PC-9 (cell line): ENCODE data around the gene COL5A1. TPM values are rescaled to one million over a fixed set of nuclear protein-coding genes. Genes with fewer than 3 reads are reported as not detected.

Experiments used
- BruUV-seq: library from RNA; stranded (reverse); fragments of 400-500 nt; replicated peaks from 2 replicates; lab custom pipeline; 2021; lab: Mats Ljungman, UMichigan
- CTCF ChIA-PET: fragments of 300-600 bp; sonication (Branson Sonifier 250); formaldehyde crosslinking; loops from one replicate; lab custom pipeline; 2022; ENCODE audit warnings: antibody characterized with exemption; lab: Charles Lee
- POLR2A ChIA-PET: fragments of 300-600 bp; sonication (Branson Sonifier 250); formaldehyde crosslinking; loops from one replicate; lab custom pipeline; 2022; ENCODE audit warnings: antibody characterized with exemption; ENCODE audit not compliant: unreplicated experiment; lab: Charles Lee
- DNase-seq, 2 experiments: peaks; one replicate each; pipeline versions ENCODE4 v3.0.0 to v3.0.0-alpha.2; 2015 to 2022; ENCODE audit warnings: mixed read lengths in 1 of 2
- H2AFZ ChIP-seq: fragments of 200-600 bp; sonication (generic); 2 replicates; pipeline ENCODE4 v1.8.1; 2017; ENCODE audit warnings: antibody characterized with exemption
- H3F3A ChIP-seq: fragments of 200-600 bp; sonication (generic); 2 replicates; pipeline ENCODE4 v1.8.1; 2017; ENCODE audit warnings: antibody characterized with exemption, mild to moderate bottlenecking, low read depth; ENCODE audit not compliant: insufficient read depth
- H3K27ac ChIP-seq: fragments of 200-600 bp; sonication (generic); 2 replicates; pipeline ENCODE4 v1.6.1; 2016; ENCODE audit warnings: mixed run types
- H3K27me3 ChIP-seq: fragments of 200-600 bp; sonication (generic); 2 replicates; pipeline ENCODE4 v1.6.1; 2016; ENCODE audit warnings: low read depth, mixed run types; ENCODE audit not compliant: insufficient read depth
- H3K36me3 ChIP-seq: fragments of 200-600 bp; sonication (generic); 2 replicates; pipeline ENCODE4 v1.6.1; 2016; ENCODE audit warnings: low read depth, mixed run types
- H3K4me1 ChIP-seq: fragments of 200-600 bp; sonication (generic); replicated peaks from 2 replicates; pipeline ENCODE4 v1.6.1; 2016; ENCODE audit warnings: mixed run types; ENCODE audit not compliant: insufficient read depth
- H3K4me2 ChIP-seq: fragments of 200-600 bp; sonication (generic); 2 replicates; pipeline ENCODE4 v1.6.1; 2017; ENCODE audit warnings: mixed run types
- H3K4me3 ChIP-seq: fragments of 200-600 bp; sonication (generic); 2 replicates; pipeline ENCODE4 v1.6.1; 2016; ENCODE audit warnings: mixed run types
- H3K79me2 ChIP-seq: fragments of 200-600 bp; sonication (generic); 2 replicates; pipeline ENCODE4 v1.6.1; 2017; ENCODE audit warnings: low read depth, mixed run types
- H3K9me2 ChIP-seq: fragments of 200-600 bp; sonication (generic); 2 replicates; pipeline ENCODE4 v1.8.1; 2017; ENCODE audit warnings: mild to moderate bottlenecking; ENCODE audit not compliant: insufficient read depth
- H3K9me3 ChIP-seq: fragments of 200-600 bp; sonication (generic); 2 replicates; pipeline ENCODE4 v1.8.1; 2016; ENCODE audit warnings: low read depth; ENCODE audit not compliant: insufficient read depth
- H4K20me1 ChIP-seq: fragments of 200-600 bp; sonication (generic); 2 replicates; pipeline ENCODE4 v1.8.1; 2017; ENCODE audit not compliant: insufficient read depth
- EZH2 ChIP-seq: fragments of 200-600 bp; sonication (generic); IDR thresholded peaks from 2 replicates; pipeline ENCODE4 v1.8.0; 2017; ENCODE audit warnings: antibody characterized with exemption, low read depth
- intact Hi-C: fragments of 100-400 bp; cut with micrococcal nuclease; formaldehyde crosslinking; loops from one replicate; pipeline ENCODE4 v1.10.0; 2022; ENCODE audit not compliant: unreplicated experiment
- total RNA-seq: library from RNA; stranded (reverse); gene quantifications from 2 replicates; pipeline ENCODE4 v1.2.3, GENCODE V29; 2021
- TF ChIP-seq, protein P1 (sequence below): fragments of 200-600 bp; sonication (generic); conservative IDR thresholded peaks from 2 replicates; pipeline ENCODE4 v1.6.1; 2017; ENCODE audit warnings: mixed run types, antibody characterized with exemption, mild to moderate bottlenecking, moderate library complexity

The COL5A1 gene
- total RNA-seq, 1 experiment from 2014 or later = 15.2 TPM

- Histone ChIP-seq H2AFZ (no peak overlapping the region), H3F3A (peaks cover 10% of the 10 kb centered on the region; the same call in 1 of the 2 replicates), H3K27me3 (peaks cover 5% of the 10 kb centered on the region; the same call in 1 of the 2 replicates), H3K27ac (no peak overlapping the region), H3K9me3 (no peaks in the 10 kb centered on the region), H3K79me2 (no peaks in the 10 kb centered on the region), H3K4me3 (no peak overlapping the region), H3K4me1 (peaks cover 9% of the 10 kb centered on the region; the same call in 1 of the 2 replicates), H4K20me1 (no peaks in the 10 kb centered on the region), H3K9me2 (no peaks in the 10 kb centered on the region), H3K4me2 (no peak overlapping the region), H3K36me3 (no peaks in the 10 kb centered on the region)
- BruUV-seq = no TSS peak
- intact Hi-C loops = no loop called here
- no peak for DNase-seq
- no peak for TF ChIP-seq EZH2
- TF ChIP-seq, protein P1, sequence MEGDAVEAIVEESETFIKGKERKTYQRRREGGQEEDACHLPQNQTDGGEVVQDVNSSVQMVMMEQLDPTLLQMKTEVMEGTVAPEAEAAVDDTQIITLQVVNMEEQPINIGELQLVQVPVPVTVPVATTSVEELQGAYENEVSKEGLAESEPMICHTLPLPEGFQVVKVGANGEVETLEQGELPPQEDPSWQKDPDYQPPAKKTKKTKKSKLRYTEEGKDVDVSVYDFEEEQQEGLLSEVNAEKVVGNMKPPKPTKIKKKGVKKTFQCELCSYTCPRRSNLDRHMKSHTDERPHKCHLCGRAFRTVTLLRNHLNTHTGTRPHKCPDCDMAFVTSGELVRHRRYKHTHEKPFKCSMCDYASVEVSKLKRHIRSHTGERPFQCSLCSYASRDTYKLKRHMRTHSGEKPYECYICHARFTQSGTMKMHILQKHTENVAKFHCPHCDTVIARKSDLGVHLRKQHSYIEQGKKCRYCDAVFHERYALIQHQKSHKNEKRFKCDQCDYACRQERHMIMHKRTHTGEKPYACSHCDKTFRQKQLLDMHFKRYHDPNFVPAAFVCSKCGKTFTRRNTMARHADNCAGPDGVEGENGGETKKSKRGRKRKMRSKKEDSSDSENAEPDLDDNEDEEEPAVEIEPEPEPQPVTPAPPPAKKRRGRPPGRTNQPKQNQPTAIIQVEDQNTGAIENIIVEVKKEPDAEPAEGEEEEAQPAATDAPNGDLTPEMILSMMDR = no peak
- ChIA-PET POLR2A (no interaction called here), CTCF (no interaction called here)
Observed at GRCh38 chr9:134652291-134653225, 11.0 kb downstream of the COL5A1 start.

DNA sequence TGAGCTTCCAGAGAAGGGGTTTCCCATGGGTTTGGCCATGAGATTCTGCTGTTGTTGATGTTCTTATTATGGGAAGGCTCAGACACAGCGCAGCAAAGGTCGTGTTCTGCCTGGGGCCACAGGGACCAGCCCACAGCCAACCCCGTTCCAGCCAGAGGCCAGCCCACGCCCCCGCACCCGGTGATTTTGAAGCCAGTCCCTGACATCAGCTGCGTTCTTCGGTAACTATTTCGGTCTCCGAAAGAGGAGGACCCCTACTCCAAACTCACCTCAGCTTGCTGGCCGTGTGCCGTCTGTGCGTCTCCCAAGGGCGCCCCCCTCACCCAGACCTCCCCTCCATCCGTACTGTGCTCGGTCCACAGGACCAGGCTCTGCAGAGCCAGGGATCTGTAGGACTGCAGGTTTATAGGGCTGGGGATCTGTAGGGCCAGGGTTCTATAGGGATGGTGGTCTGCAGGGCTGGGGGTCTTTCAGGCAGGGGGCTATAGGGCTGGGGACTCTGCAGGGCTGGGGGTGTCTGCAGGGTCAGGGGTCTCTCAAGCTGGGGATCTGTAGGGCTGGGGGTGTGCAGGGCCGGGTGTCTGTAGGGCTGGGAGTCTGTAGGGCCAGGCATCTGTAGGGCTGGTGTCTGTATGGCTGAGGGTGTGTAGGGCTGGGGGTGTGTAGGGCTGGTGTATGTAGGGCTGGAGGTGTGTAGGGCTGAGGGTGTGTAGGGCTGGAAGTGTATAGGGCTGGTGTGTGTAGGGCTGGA, 11.8 kb downstream of the COL5A1 start:
- H4K20me1 ChIP-seq = no peaks in the 10 kb centered on the region
- peaks cover 10% of the 10 kb centered on the region; the same call in 1 of the 2 replicates for H3F3A ChIP-seq
- no peak overlapping the region for H3K4me3 ChIP-seq
- no TSS peak for BruUV-seq
- POLR2A ChIA-PET = no interaction called here
- H3K27me3 ChIP-seq = peaks cover 3% of the 10 kb centered on the region; the same call in 1 of the 2 replicates
- peaks cover 9% of the 10 kb centered on the region; the same call in 1 of the 2 replicates for H3K4me1 ChIP-seq
- H3K4me2 ChIP-seq = no peak overlapping the region
- no peaks in the 10 kb centered on the region for H3K36me3 ChIP-seq
- DNase-seq = no peak
- TF ChIP-seq EZH2 = no peak
- TF ChIP-seq, protein P1 = no peak
- H3K9me3 ChIP-seq = no peaks in the 10 kb centered on the region
- H3K27ac ChIP-seq = no peak overlapping the region
- H2AFZ ChIP-seq = no peak overlapping the region
- intact Hi-C loops = no loop called here
- H3K9me2 ChIP-seq = no peaks in the 10 kb centered on the region
- CTCF ChIA-PET = no interaction called here
- H3K79me2 ChIP-seq = no peaks in the 10 kb centered on the region

DNA sequence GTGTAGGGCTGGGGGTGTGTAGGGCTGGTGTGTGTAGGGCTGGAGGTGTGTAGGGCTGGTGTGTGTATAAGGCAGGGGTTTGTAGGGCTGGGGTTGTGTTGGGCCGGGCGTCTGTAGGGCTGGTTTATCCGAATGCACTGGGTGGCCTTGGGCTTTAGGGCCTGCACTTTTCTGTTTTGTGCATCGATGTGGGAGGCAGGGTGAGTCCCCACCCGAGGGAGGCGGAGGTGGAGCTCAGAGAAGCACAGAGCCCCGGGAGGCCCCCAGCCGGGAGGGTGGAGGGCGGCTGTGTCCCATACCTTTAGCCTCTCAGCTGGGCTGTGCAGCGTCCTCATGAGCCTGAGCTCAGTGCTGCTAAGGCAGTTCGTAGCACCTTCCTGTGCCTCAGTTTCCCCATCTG, 13.5 kb downstream of the COL5A1 start:
- BruUV-seq = no TSS peak

More for the DNA sequence above, 13.5 kb downstream of the COL5A1 start:
- no peaks in the 10 kb centered on the region for H3K27me3 ChIP-seq
- no peaks in the 10 kb centered on the region for H4K20me1 ChIP-seq
- ChIA-PET POLR2A (no interaction called here), CTCF (no interaction called here)
- peaks cover 3% of the 10 kb centered on the region; the same call in 1 of the 2 replicates for H3K9me3 ChIP-seq
- TF ChIP-seq EZH2 = no peak
- TF ChIP-seq, protein P1 = no peak
- no peak overlapping the region for H3K4me3 ChIP-seq
- H3F3A ChIP-seq = peaks cover 10% of the 10 kb centered on the region; the same call in 1 of the 2 replicates
- no peaks in the 10 kb centered on the region for H3K4me1 ChIP-seq
- no peaks in the 10 kb centered on the region for H3K9me2 ChIP-seq
- DNase-seq = no peak
- no peaks in the 10 kb centered on the region for H3K79me2 ChIP-seq
- H3K27ac ChIP-seq = no peak overlapping the region
- no peak overlapping the region for H2AFZ ChIP-seq
- H3K4me2 ChIP-seq = no peak overlapping the region
- intact Hi-C loops = no loop called here
- no peaks in the 10 kb centered on the region for H3K36me3 ChIP-seq
